SK-N-SH (cell line): ENCODE measurements around the gene PLEKHM3.

Experiments
- CHD2 ChIP-seq: fragments of 150-350 bp; IDR thresholded peaks from 2 replicates; pipeline ENCODE4 v1.6.1; 2018; ENCODE audit warnings: low read length; ENCODE audit not compliant: partially characterized antibody
- EP300 ChIP-seq, 2 experiments: IDR thresholded peaks; 2 replicates each; pipeline versions ENCODE4 v1.4.0 to v1.6.1; 2012; ENCODE audit warnings: borderline replicate concordance in 1 of 2, low read depth in 1 of 2, low read length in 1 of 2
- EZH2phosphoT487 ChIP-seq: fragments of 200-600 bp; sonication (generic); IDR thresholded peaks from 2 replicates; pipeline ENCODE4 v1.6.1; 2017; ENCODE audit warnings: low read depth, mixed run types, mild to moderate bottlenecking, antibody characterized with exemption, moderate library complexity, borderline replicate concordance
- GABPA ChIP-seq: IDR thresholded peaks from 2 replicates; pipeline ENCODE4 v1.4.0; 2012; ENCODE audit warnings: low read depth, mild to moderate bottlenecking
- NRF1 ChIP-seq: IDR thresholded peaks from 2 replicates; pipeline ENCODE4 v1.6.1; 2012; ENCODE audit warnings: low read depth, mild to moderate bottlenecking, low read length
- POLR2AphosphoS5 ChIP-seq: IDR thresholded peaks from 2 replicates; pipeline ENCODE4 v1.6.1; 2012; ENCODE audit warnings: low read depth, low read length
- RFX5 ChIP-seq: IDR thresholded peaks from 2 replicates; pipeline ENCODE4 v1.6.1; 2012; ENCODE audit warnings: mild to moderate bottlenecking, improper control_type of control experiment, low read length
- TAF1 ChIP-seq: IDR thresholded peaks from 2 replicates; pipeline ENCODE4 v1.6.1; 2012; ENCODE audit warnings: low read depth, mild to moderate bottlenecking, low read length, moderate library complexity, borderline replicate concordance
- TCF12 ChIP-seq: IDR thresholded peaks from 2 replicates; pipeline ENCODE4 v1.4.0; 2012
- TF ChIP-seq, protein P1 (sequence below): fragments of 200-600 bp; sonication (generic); IDR thresholded peaks from 2 replicates; pipeline ENCODE4 v1.6.1; 2017; ENCODE audit warnings: antibody characterized with exemption, mild to moderate bottlenecking, moderate library complexity
- TF ChIP-seq, protein P2 (sequence below): fragments of 150-350 bp; IDR thresholded peaks from 2 replicates; pipeline ENCODE4 v1.6.1; 2017; ENCODE audit warnings: antibody characterized with exemption, low read length, low read depth, borderline replicate concordance
- TF ChIP-seq, protein P3 (sequence below): IDR thresholded peaks from 2 replicates; pipeline ENCODE4 v1.4.0; 2012; ENCODE audit warnings: low read depth, borderline replicate concordance
- TF ChIP-seq, protein P4 (sequence below): IDR thresholded peaks from 2 replicates; pipeline ENCODE4 v1.4.0; 2012; ENCODE audit warnings: low read depth

DNA sequence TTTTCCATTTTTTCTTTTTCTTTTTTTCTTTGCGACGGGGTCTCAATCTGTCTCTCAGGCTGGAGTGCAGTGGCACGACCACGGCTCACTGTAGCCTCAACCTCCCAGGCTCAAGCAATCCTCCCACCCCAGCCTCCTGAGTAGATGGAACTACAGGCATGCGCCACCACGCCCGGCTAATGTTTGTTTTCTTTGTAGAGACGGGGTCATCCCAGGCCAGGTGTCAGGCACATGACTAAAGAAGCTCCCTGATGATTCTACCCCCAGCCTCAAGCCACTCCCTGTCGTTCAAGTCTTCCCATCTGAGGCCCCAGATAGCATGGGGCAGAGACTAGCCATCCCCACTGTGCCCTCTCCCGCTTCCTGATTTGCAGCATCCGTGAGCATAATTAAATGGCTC, 245.8 kb downstream of the PLEKHM3 start:
- TF ChIP-seq NRF1: no peak
- TF ChIP-seq, protein P1, sequence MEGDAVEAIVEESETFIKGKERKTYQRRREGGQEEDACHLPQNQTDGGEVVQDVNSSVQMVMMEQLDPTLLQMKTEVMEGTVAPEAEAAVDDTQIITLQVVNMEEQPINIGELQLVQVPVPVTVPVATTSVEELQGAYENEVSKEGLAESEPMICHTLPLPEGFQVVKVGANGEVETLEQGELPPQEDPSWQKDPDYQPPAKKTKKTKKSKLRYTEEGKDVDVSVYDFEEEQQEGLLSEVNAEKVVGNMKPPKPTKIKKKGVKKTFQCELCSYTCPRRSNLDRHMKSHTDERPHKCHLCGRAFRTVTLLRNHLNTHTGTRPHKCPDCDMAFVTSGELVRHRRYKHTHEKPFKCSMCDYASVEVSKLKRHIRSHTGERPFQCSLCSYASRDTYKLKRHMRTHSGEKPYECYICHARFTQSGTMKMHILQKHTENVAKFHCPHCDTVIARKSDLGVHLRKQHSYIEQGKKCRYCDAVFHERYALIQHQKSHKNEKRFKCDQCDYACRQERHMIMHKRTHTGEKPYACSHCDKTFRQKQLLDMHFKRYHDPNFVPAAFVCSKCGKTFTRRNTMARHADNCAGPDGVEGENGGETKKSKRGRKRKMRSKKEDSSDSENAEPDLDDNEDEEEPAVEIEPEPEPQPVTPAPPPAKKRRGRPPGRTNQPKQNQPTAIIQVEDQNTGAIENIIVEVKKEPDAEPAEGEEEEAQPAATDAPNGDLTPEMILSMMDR: no peak
- TF ChIP-seq GABPA: no peak
- no peak for TF ChIP-seq EP300 (IDR thresholded peaks at IDR 0.05; ENCODE audit: borderline replicate concordance in 1 of 2, low read depth in 1 of 2, low read length in 1 of 2)
- no peak for TF ChIP-seq TCF12
- no peak for TF ChIP-seq RFX5
- TF ChIP-seq POLR2AphosphoS5: no peak
- no peak for TF ChIP-seq TAF1
- no peak for TF ChIP-seq EZH2phosphoT487
- TF ChIP-seq, protein P2, sequence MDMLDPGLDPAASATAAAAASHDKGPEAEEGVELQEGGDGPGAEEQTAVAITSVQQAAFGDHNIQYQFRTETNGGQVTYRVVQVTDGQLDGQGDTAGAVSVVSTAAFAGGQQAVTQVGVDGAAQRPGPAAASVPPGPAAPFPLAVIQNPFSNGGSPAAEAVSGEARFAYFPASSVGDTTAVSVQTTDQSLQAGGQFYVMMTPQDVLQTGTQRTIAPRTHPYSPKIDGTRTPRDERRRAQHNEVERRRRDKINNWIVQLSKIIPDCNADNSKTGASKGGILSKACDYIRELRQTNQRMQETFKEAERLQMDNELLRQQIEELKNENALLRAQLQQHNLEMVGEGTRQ: no peak
- TF ChIP-seq, protein P3, sequence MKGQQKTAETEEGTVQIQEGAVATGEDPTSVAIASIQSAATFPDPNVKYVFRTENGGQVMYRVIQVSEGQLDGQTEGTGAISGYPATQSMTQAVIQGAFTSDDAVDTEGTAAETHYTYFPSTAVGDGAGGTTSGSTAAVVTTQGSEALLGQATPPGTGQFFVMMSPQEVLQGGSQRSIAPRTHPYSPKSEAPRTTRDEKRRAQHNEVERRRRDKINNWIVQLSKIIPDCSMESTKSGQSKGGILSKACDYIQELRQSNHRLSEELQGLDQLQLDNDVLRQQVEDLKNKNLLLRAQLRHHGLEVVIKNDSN: no peak
- TF ChIP-seq, protein P4, sequence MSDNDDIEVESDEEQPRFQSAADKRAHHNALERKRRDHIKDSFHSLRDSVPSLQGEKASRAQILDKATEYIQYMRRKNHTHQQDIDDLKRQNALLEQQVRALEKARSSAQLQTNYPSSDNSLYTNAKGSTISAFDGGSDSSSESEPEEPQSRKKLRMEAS: no peak
- no peak for TF ChIP-seq CHD2
